Measurements from ENCODE around the gene UBE2QL1. TPM values are rescaled to one million over a fixed set of nuclear protein-coding genes. Genes with fewer than 3 reads are reported as not detected.

The UBE2QL1 gene
- total and polyA plus RNA-seq, 2 of the 8 experiments (the other 6 are each of a cell fraction or from before 2014, with no cell fraction given): 0.43 to 0.65 TPM

- no peak overlapping the region for H2BK15ac ChIP-seq (ENCODE audit: low read length)
- H3K56ac ChIP-seq (replicated peaks; ENCODE audit: insufficient read length, low read depth, low read length): no peak overlapping the region
- H3K23me2 ChIP-seq (ENCODE audit: low read depth, low read length): no peaks in the 10 kb centered on the region
- no peak overlapping the region for H4K8ac ChIP-seq (ENCODE audit: extremely low read depth, insufficient read depth, low read length)
- H3K4me2 ChIP-seq (ENCODE audit: insufficient read depth in 1 of 2, low read depth in 2 of 2, low read length in 2 of 2): no peak overlapping the region
- H3K79me2 ChIP-seq (ENCODE audit: control insufficient read depth in 1 of 2, insufficient read depth in 2 of 2, low read length in 2 of 2): no peaks in the 10 kb centered on the region
- H3K36me3 ChIP-seq (ENCODE audit: control insufficient read depth in 2 of 4, insufficient read depth in 4 of 4, low read length in 3 of 4): no peaks in the 10 kb centered on the region
- no peak overlapping the region for H3K23ac ChIP-seq (ENCODE audit: insufficient read length)
- no peaks in the 10 kb centered on the region for H3K79me1 ChIP-seq (ENCODE audit: low read depth, low read length)
- H3K27me3 ChIP-seq (replicated peaks in 1 of 4; ENCODE audit: control insufficient read depth in 3 of 4, extremely low read depth in 1 of 4, insufficient read depth in 3 of 4, low read length in 3 of 4): peaks cover 0 to 2% (median 0%) of the 10 kb centered on the region in 4 experiments; a peak in 2 of 7 replicates
- H3K4me1 ChIP-seq (replicated peaks in 1 of 4; ENCODE audit: control insufficient read depth in 3 of 4, insufficient read depth in 4 of 4, low read length in 3 of 4): no peaks in the 10 kb centered on the region
- H2BK120ac ChIP-seq (replicated peaks; ENCODE audit: low read depth, low read length): no peak overlapping the region
- H3K4ac ChIP-seq (replicated peaks; ENCODE audit: insufficient read length, low read depth, low read length): no peak overlapping the region
- H3K9ac ChIP-seq (replicated peaks in 1 of 4; ENCODE audit: extremely low read depth in 1 of 4, low read depth in 3 of 4, low read length in 3 of 4): no peak overlapping the region; a peak in 1 of 7 replicates
- H2AFZ ChIP-seq (ENCODE audit: low read length): no peak overlapping the region
- no peak overlapping the region for H2BK5ac ChIP-seq (ENCODE audit: low read depth, low read length)
- no peak overlapping the region for H2BK12ac ChIP-seq (ENCODE audit: low read depth, low read length)
- no peak overlapping the region for H3K27ac ChIP-seq (ENCODE audit: low read depth, low read length)
- no peak overlapping the region for H3K4me3 ChIP-seq (ENCODE audit: extremely low read depth in 1 of 4, insufficient read depth in 2 of 4, low read depth in 3 of 4, low read length in 4 of 4)
- H3K14ac ChIP-seq (ENCODE audit: insufficient read length): no peak overlapping the region
- H3K18ac ChIP-seq (ENCODE audit: extremely low read depth, low read length): no peak overlapping the region
- H4K20me1 ChIP-seq (replicated peaks in 1 of 2; ENCODE audit: control insufficient read depth in 1 of 2, insufficient read depth in 2 of 2, low read length in 2 of 2): no peaks in the 10 kb centered on the region
- H2BK20ac ChIP-seq (ENCODE audit: low read length): no peak overlapping the region
- no peak overlapping the region for H4K5ac ChIP-seq (ENCODE audit: insufficient read length, low read depth, low read length)
- WGBS, 2 experiments (ENCODE audit: extremely low coverage in 1 of 2, insufficient coverage in 1 of 2, insufficient read length in 1 of 2, insufficient replicate concordance in 2 of 2, low coverage in 1 of 2, low lambda C conversion rate in 2 of 2, missing lambda C conversion rate in 1 of 2): 88% methylated on average over 4 of the region's 4 CpGs; no CpG with 5 or more reads in 1 of the 2 experiments
- H3K9me3 ChIP-seq (ENCODE audit: insufficient read depth in 2 of 2, low read depth in 1 of 2, low read length in 1 of 2): 0 out of 4 replicates have a peak, but pooled peaks cover 0 to 3% of the 10 kb centered on the region in 2 experiments
- CTCF ChIA-PET (ENCODE audit: partially characterized antibody): interaction anchor here (0.9 to 1.5 kb wide), 3 partner anchors 12 to 557 kb away, joined by 3 to 4 read pairs (median 3); no protein-coding TSS in a partner anchor
- H2AK5ac ChIP-seq (ENCODE audit: low read depth, low read length): no peak overlapping the region
- DNase-seq (ENCODE audit: low read depth in 1 of 2, low spot score in 2 of 2) (no peak), FAIRE-seq (no peak)
- H4K91ac ChIP-seq (replicated peaks; ENCODE audit: insufficient read length, low read length): no peak overlapping the region
- POLR2A ChIA-PET (ENCODE audit: partially characterized antibody): no interaction called here
- TF ChIP-seq SP2 (IDR thresholded peaks at IDR 0.05; ENCODE audit: low read length) (no peak), TAF1 (IDR thresholded peaks at IDR 0.05; ENCODE audit: low read depth, low read length) (no peak), HDAC2 (IDR thresholded peaks at IDR 0.05; ENCODE audit: borderline replicate concordance in 1 of 2, low read depth in 2 of 2, low read length in 2 of 2) (no peak), TBP (IDR thresholded peaks at IDR 0.05; ENCODE audit: low read depth, low read length) (no peak), EZH2 (IDR thresholded peaks at IDR 0.05; ENCODE audit: low read depth, low read length, severe bottlenecking) (no peak), ASH2L (IDR thresholded peaks at IDR 0.05; ENCODE audit: low read length) (no peak), CTBP2 (IDR thresholded peaks at IDR 0.05; ENCODE audit: borderline replicate concordance, insufficient read depth, insufficient read length, low read length) (no peak), TEAD4 (IDR thresholded peaks at IDR 0.05; ENCODE audit: low read depth, low read length) (no peak), KDM1A (IDR thresholded peaks at IDR 0.05; ENCODE audit: borderline replicate concordance, low read length) (no peak), GABPA (IDR thresholded peaks at IDR 0.05; ENCODE audit: borderline replicate concordance, insufficient read depth, low read length) (no peak), BRCA1 (IDR thresholded peaks at IDR 0.05; ENCODE audit: low read depth, low read length) (no peak), SIRT6 (IDR thresholded peaks at IDR 0.05; ENCODE audit: low read length) (no peak), SAP30 (IDR thresholded peaks at IDR 0.05; ENCODE audit: insufficient read depth, insufficient replicate concordance, low read length) (no peak), SIX5 (IDR thresholded peaks at IDR 0.05; ENCODE audit: low read depth, low read length) (no peak)
Measured at GRCh38 chr5:6436715-6437331, 11.8 kb upstream of the UBE2QL1 start.

Data from H1 (cell line).